ENCODE results near the gene UBTF.

The UBTF gene

GRCh38 chr17:44164476-44164875 is 55.0 kb downstream of the UBTF start:
- no peak for DNase-seq

- DNase-seq = no peak
These were observed 59.8 kb downstream of the UBTF start for GRCh38 chr17:44159519-44160210.

GRCh38 chr17:44155488-44155887 is 64.0 kb downstream of the UBTF start:
- DNase-seq = peak; percentile 52
